Activated T-cell treated with anti-CD3 and anti-CD28 coated beads for 1 hour (primary cell): Measurements from ENCODE around the gene KRAS.

ENCODE experiments used
- DNase-seq: peaks from one replicate; pipeline ENCODE4 v3.0.0-alpha.2; 2020; ENCODE audit warnings: low read depth

KRAS gene

DNA sequence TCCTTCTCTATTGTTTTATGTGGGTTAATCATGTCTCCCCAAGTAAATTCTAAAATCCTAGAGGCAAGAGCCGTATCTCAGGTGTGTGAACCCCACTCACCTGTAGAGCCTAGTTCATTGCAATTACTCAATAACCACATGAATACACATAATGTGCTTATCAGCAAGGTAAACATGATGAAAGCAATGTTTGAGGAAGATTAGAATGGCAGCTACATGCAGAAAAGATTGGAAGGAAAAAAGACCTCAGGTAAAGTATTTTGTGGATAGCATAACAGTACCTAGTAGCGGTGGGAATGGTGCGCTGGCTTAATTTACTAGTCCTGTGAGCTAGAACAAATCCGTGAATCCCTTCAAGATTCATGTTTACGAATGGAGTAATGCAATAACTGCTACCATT is 5.3 kb upstream of the KRAS start:
- DNase-seq = no peak

DNA sequence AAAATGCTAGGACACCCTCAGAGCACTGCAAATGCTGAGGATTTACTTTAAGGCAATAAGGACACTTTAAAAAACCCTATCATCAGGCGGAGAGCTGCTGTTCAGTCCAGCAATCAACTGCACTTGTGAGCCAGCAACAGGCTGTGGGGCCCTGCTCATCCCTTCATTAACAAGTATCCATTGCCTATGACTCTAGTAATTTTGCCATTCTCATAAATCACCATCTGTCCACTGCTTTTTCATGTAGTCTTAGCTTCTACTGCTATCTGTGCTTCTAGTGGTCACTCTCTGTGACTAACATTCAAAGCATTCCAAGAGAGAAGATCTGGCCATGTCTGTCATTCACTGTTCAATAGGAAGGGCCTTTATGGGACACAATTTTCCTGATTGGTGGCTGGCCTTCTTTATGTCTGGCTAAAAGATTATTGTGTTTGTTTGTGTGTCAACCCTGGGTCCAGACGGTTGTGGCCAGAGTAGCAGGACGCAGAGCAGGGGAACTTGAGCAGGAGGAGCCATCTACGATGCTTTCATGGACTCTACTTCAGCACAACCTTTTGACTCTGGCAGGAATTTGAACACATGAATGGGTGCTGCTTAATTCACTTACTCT is 3.6 kb upstream of the KRAS start:
- no peak for DNase-seq

DNA sequence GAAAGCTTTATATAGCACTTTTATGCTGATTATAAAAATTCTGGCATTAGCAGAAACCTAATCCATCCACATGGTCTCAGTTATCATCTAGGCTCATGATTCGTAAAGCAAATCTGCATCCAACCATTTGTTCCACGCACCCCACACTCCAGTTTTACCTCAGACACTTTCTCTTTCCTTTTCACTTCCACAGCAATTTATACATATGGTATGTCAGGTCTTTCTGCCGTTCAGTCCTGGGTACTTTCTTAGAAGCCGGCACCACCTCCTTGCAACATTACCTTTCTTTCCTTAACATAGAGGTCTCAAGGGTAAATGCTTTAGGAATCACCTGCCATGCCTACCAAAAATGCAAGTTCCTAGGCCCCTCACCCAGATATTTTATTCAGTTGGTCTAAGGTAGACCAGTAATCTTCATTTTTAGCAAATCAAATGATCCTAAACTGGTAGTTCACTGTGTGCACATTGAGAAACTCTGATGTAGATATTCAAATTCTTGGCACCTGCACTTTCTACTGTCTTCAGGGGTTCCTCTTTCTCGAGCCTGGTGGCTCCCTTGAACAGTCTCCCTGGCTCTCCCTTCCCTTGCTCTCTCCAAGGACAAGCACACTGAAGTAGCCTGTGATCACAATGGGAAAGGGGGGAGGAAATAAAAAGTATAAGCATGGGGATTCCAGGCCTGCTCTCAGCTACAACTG is 2.8 kb upstream of the KRAS start:
- no peak for DNase-seq

DNA sequence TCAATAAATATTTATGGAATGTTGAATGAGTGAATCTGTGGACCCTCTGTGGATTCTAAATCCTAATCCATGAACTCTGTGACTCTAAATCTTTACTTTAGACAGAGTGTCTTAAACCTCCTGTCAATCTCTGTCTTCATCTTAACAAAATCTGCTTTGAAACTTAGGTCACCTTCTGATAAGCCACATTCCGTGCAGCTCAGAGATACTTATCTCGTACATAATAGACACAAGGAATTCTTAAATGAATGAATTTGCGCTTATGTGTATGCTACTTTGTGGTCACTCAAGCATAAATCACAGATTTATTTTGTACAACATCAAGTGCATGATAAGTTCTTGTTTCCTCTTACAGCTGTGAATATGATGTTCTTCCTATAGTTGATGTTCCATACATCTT is 2.2 kb upstream of the KRAS start:
- DNase-seq = no peak

DNA sequence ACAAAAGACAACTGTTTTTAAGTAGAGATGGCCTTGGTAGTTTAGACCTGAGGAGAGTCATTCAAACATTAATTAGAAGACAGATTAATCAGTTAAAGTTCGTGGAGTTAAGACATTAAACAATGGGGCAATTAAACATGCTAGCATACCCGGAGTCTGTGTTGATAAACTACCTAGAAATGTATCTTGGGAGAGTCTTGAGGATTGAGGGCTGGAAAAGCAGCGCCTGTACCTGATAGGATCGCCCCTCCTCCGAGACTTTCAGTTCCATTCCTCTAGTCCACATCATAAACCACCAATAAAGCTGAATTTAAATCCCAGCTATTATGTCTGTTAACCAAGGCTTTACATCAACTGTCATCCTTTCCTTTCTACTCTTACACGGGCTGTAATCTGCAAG is 1.0 kb upstream of the KRAS start:
- no peak for DNase-seq

DNA sequence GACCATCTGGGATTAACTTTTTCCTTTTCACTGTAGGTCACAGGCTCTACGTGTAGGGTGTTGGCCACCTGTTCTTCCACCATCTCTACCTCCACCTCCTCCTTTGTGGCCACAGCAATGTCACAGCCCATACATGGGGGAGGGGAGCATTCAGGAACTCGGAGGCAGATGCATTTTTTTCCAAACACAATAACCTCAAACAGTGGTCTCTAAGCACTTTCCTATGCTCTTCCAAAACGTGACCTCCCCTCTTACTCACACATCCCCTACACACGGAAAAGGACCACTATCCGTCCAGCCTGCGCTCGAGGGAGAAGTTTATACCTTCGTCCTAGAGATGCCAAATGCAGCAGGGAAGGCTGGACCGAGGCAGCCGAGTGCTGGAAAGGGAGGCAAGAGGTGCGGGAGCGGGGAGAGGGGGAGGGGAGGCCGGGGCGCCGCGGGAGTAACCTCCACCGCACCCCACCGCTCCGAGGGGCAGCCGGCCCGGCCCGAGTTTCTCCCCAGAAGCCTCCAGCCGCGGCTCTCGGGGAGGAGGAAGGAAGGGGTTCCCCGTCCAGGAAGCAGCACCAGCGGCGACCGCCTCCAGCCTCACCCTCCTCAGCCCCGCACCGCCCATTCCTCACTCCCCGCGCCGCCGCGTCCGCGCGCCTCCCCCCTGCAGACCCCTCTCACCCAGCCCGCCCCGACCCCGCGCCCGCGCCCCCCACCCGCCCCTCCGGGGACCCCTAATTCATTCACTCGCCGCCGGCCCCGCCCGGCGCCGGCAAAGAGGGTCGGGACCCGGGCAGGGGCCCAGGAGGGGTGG is 594 bp downstream of the KRAS start:
- DNase-seq = peak; percentile 9

DNA sequence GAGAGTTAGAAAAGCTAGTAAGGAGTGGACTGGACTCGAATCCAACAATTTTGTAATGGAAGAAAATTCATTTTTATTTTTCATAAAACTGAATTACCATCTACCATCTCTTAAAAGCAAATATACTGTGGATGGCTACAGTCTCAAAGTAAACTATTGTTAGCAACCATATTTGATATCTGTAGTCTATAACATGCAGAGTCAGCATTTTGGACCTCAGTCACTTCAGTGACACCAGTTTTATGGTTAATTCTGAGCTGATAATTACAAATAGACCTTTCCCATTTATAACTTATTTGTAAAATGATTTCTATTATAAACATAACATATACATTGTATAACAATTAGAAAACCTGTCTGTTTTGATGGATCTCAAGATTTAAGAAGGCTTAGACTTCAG is 2.0 kb downstream of the KRAS start:
- DNase-seq = no peak

DNA sequence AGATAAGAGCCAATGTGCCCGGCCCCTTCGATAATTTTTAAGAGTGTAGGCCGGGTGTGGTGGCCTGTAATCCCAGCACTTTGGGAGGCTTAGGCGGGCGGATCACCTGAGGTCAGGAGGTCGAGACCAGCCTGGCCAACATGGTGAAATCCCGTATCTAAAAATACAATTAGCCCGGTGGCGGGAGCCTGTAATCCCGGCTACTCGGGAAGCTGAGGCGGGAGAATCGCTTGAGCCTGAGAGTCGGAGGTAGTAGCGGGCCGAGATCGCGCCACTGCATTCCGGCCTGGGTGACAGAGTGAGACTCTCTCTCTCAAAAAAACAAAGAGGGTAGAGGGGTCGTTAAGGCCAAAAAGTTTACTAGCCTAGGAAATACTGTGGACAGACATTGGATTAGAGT is 2.6 kb downstream of the KRAS start:
- DNase-seq = no peak

DNA sequence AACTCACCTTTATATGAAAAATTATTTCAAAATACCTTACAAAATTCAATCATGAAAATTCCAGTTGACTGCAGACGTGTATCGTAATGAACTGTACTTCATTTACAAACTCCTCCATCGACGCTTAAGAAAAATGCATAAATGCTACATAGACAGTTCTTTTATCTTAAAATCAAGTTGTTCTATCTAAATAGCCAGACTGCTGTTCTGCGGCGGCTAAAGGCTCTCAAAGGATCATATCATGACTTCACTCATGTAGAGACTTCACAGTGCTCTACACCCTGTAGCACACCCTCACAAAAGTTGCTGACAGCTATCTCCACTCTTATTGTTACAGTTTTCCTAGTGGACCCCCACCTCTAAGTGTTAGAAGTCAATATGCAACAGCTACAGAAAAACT is 5.2 kb downstream of the KRAS start:
- no peak for DNase-seq

DNA sequence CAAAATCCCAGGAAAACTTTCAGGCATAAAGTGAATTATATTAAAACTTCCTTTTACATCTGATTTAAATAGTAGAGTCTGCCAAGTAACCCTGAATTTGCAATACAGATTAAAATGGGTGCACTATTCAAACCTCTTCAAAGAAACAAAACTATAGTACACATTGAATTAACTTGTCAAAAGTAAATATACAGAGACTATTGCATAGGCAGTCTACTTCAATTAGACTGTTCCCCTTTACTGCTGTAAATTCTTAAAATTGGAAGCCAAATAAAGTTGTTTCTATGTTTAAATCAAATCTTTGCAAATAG is 7.1 kb downstream of the KRAS start:
- DNase-seq = no peak

DNA sequence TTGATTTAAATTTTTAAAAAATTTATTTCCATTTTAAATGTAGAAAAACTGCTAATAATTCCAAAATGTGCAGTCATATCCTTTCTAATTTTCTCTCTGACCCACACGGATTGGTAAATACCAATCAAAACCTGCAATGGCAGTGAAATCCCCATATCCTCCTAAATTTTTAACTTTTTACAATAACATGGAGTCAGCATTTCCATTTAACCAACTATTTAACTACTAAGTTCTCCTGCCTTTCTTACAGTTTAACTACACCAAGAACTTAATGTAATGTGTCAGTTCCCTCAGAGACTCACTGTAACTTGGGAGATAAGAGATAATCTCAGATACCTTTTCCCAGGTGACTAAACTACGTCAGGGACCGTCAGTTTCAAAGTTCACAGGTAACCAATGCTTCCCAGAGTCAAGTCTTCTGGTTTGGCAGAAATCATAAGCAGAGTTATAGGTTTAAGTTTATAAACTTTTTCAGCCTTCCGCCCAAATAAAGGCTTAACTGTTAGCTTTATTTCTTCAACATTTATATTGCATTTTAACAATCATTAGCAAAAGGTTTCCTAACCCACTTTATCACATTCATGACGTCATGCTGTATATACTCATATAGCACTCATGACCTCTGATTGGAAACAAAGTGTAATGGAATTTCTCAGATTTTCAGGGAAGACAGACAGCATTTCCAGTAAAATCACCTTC is 7.6 kb downstream of the KRAS start:
- DNase-seq = no peak

DNA sequence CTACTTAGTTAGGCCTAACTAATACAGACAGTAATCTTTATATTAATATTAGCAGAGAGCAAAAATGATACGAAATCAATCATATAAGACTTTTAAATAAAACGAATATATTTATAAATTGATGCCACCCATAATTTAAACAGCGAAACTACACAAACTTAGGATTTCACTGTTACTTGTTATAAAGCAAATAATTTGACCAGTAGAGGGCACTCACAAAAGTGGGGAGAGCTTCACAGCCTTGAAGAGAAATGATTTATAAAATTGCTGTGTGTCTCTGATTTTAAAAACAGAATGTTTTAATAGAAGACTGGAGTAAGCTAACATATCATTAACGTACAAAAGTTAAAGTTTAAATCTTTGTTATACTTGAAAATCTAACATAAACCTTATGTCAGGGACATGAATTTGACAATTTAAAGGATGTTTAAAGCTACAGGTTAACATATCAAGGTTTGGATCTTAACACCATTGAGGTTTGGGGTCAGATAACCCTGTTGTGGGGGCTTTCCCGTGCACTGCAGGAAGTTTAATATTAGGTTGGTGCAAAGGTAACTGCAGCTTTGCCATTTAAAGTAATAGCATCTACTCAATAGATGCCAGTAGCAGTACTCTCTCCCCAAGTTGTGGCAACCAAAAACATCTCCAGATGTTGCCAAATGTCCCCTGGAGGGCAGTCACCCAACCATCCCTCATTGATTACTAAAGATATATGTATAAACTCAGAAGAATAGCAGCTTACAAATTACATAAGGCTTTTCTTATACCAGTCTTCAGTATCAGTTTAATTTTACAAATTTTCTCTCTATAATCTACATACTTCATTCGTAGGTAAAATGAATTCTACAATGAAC is 9.3 kb downstream of the KRAS start:
- no peak for DNase-seq

DNA sequence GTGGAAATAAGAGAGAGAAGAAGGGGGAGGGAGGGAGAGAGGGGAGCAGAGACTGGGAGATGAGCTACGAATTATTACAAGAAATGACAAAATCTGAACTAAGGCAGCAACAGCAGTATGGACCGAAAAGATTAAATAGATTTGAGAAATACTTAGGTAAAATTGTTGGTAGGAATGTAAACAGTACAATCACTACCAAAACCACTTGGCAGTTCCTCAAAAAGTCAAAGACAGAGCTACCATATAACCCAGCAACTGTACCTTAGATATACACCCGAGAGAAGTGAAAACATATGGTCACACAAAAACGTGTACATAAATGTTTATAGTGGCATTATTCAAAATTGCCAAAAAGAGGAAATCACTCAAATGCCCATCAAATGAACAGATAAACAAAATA is 14.1 kb downstream of the KRAS start:
- no peak for DNase-seq

DNA sequence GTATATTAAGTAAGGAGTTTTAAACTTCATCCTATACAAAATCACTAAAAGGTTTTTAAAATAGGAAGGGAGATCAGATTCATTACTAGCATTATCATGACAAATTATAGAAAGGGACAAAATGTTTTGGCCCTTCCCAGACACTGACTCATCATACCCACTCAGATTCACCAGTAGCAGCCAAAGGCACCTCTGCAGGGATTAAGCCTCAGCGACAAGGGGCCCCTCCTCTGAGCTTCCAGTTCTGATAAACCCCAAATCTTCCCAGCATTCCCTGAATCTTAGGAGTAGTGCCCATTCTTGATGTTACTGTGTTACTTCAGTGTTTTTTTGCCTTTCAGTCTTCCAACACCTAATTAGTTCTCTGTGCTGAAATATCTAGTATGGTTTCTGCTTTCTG is 14.5 kb downstream of the KRAS start:
- DNase-seq = no peak

DNA sequence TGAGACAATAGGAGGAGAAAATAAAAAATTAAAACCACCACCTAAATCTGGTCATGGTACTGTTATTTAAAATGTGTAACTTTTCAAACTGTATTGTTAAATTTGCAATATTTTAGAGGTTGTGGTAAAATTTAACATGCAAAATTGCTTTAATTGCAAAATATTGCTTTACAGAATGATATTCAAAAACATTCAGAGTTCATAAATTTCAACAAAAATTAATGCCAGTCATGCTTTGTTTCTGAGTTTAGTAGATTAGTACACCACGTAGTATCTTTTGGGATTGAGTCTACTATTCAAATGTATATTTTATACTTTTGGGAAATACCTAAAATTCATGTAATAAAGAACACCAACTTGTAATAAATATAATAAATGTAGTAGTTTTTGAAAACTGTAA is 37.4 kb downstream of the KRAS start:
- no peak for DNase-seq

DNA sequence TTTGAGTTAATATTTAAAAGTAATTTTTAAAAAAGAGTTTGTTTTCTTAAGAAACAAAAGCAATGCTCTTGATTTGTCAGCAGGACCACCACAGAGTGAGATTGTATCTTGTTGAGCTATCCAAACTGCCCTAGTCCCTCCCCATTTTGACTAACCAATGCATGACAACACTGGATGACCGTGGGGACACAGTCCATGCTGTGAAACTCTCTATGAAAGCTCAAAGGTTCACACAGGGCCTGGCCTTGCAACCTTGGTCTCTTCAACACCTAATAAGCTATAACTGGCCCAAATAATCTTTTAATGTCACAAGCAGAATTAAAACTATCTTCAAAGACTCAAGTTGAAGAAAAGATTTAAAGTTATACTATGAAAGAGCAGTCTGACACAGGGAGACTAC is 42.2 kb downstream of the KRAS start:
- DNase-seq = no peak

DNA sequence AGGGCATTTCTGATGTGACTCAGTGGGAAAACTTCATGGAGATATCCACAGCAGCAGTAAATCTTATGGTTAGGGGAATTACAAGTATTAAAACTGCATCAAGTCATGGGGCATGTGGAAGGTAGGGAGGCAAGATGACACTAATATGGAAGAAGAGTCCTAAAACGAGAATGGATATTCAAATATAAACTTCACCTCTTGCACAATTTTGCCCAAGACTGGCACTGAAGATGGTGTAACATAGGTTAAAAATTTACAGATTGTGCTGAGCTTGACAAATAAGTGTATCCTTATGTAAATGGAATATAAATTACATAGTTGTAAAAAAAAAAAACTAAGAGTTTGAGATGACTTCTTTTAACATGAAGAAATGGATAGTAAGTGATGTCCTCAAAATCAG is 42.9 kb downstream of the KRAS start:
- DNase-seq = no peak

DNA sequence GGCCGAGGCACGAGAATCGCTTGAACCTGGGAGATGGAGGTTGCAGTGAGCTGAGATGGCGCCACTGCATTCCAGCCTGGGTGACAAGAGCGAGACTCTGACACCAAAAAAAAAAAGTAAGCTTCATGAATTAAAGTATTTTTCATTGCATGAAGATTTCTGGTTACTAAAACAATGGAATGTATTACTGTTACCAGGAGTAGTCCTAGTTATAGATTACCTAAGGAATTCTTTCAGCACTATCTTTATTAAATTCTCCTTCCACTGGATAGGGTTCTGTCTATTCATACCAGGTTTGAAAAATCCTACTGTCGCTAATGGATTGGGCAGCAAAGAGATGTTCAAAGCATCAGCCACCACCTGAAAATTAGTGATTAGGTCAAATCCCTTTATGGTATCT is 43.3 kb downstream of the KRAS start:
- DNase-seq = no peak

DNA sequence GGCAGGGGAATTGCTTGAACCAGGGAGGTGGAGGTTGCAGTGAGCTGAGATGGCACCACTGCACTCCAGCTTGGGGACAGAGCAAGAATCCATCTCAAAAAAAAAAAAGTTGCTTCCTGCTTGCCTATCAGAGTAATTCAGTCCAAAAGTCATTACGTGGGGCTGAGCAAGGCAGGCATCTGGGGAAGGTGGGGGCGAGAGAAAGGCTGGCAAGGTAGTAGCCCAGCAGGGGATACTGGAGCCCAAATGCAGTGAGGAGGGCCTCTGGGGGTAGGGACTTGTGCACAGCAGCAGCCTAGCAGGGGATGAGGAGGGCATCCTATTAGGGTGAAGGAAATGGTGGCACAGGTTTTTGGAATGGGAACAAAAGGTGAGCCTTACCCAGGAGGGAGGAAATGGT is 48.6 kb downstream of the KRAS start:
- no peak for DNase-seq

DNA sequence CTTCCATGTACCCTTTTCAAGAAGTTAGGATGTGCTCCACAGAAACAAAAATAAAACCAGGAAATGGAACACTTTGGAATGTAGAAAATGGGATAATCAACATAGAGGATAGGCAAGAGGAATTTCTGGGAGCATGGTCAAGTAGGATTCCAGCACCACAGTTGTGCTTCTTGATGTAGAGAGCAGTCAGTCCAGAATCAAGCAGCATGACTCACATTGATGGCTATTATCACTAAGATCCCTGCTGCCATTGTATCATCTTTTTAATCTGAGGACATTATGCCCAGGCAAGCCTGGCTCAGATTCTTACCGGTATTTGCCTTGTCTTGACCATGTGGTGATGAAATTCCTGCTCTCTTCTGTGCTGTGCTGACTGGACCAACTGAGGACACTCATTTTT is 50.0 kb downstream of the KRAS start:
- no peak for DNase-seq

DNA sequence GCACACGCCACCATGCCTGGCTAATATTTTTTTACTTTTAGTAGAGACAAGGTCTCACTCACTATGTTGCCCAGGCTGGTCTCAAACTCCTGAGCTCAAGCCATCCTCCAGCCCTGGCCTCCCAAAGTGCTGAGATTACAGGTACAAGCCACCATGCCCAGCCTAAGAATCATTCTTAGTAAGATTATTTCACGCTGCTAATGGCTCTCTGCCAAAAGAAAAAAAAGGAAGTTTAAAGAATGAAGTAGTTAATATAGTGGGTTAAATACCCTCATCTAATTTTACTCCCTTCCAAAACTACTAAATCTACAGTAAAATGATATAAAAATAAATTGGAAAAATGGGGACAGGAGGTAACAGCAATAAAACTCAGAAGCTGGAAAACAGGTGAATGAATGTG is 53.1 kb downstream of the KRAS start:
- no peak for DNase-seq
